ENCODE results near the gene SVOP. TPM values are rescaled to one million over a fixed set of nuclear protein-coding genes. Genes with fewer than 3 reads are reported as not detected.

The SVOP gene
- total RNA-seq, 4 donors from 2014 or later, result 0.07 to 0.13 (median 0.08) TPM; not detected in 1

DNA sequence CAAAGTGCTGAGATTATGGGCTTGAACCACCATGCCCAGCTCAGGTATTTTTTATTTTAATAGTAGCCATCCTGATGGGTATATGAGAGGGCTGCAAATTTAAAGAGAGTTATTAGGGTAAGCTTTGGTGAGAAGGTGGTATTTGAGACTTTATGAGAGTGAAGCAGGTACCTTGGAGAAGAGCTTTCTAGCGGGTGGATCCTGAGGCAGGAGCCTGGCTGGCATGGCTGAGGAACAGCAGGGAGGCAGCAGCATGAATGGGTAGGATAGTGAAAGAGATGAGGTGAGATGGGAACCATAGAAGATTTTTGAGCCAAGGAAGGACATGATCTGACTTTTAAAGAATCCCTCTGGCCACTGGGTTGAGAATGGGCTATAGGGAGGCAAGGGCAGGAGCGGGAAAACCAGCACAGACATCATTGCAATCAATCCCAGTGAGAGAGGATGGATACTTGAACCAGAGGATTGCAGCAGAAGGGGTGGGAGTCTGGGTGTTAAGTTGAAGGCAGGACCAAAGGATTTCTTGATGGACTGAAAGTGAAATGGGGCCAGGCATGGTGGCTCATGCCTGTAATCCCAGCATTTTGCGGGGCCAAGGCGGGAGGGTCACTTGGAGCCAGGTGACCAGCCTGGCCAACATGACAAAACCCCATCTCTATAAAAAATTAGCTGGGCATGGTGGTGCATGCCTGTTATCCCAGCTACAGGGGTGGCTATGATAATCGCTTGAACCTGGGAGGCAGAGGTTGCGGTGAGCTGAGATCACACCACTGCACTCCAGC lies 5.7 kb downstream of the SVOP start:
- no peak for ATAC-seq
- Histone ChIP-seq H3K4me3 (no peak overlapping the region), H3K27ac (no peak overlapping the region), H3K9me3 (no peaks in the 10 kb centered on the region), H3K4me1 (no peaks in the 10 kb centered on the region), H3K36me3 (no peaks in the 10 kb centered on the region), H3K27me3 (peaks cover 46% of the 10 kb centered on the region)
- no peak for TF ChIP-seq POLR2AphosphoS5 (IDR thresholded peaks at IDR 0.05)
- no peak for TF ChIP-seq POLR2A (IDR thresholded peaks at IDR 0.05)
- TF ChIP-seq EP300 (IDR thresholded peaks at IDR 0.05), result no peak
- TF ChIP-seq, protein P1, sequence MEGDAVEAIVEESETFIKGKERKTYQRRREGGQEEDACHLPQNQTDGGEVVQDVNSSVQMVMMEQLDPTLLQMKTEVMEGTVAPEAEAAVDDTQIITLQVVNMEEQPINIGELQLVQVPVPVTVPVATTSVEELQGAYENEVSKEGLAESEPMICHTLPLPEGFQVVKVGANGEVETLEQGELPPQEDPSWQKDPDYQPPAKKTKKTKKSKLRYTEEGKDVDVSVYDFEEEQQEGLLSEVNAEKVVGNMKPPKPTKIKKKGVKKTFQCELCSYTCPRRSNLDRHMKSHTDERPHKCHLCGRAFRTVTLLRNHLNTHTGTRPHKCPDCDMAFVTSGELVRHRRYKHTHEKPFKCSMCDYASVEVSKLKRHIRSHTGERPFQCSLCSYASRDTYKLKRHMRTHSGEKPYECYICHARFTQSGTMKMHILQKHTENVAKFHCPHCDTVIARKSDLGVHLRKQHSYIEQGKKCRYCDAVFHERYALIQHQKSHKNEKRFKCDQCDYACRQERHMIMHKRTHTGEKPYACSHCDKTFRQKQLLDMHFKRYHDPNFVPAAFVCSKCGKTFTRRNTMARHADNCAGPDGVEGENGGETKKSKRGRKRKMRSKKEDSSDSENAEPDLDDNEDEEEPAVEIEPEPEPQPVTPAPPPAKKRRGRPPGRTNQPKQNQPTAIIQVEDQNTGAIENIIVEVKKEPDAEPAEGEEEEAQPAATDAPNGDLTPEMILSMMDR (IDR thresholded peaks at IDR 0.05), result no peak
- WGBS, 2 donors (ENCODE audit: low coverage in 1 of 2), result 86 to 88% methylated on average over 3 to 6 of the region's 6 CpGs

DNA sequence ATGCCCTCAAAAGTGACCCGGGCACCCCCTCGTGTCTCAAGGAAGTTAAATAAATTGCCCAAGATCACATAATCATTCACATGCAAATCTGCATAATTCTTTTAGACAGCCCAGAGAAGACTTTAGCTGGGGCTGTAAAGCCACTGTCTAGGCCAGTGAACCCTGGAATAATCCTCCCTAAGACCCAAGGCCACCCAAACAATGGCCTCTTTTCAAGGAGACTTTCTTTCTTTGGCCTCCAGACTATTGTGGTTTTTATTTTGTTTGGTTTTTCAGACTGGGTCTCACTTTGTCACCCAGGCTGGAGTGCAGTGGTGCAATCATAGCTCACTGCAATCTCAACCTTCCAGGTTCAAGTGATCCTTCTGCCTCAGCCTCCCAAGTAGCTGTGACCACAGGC lies 10.6 kb downstream of the SVOP start:
- Histone ChIP-seq H3K36me3 (no peaks in the 10 kb centered on the region), H3K27ac (no peak overlapping the region), H3K4me1 (no peaks in the 10 kb centered on the region), H3K9me3 (no peaks in the 10 kb centered on the region), H3K27me3 (peaks cover 35% of the 10 kb centered on the region), H3K4me3 (no peak overlapping the region)
- no peak for ATAC-seq
- 50 to 73% methylated on average over 2 of the region's 2 CpGs for WGBS, 2 donors (ENCODE audit: low coverage in 1 of 2)
- TF ChIP-seq POLR2A (IDR thresholded peaks at IDR 0.05), result no peak
- no peak for TF ChIP-seq POLR2AphosphoS5 (IDR thresholded peaks at IDR 0.05)
- TF ChIP-seq EP300 (IDR thresholded peaks at IDR 0.05), result no peak
- TF ChIP-seq, protein P1 (IDR thresholded peaks at IDR 0.05), result no peak

- no peaks in the 10 kb centered on the region for H3K9me3 ChIP-seq
- no peak for ATAC-seq
- no peak for TF ChIP-seq POLR2AphosphoS5 (IDR thresholded peaks at IDR 0.05)
- TF ChIP-seq, protein P1 (IDR thresholded peaks at IDR 0.05), result no peak
- no peak for TF ChIP-seq EP300 (IDR thresholded peaks at IDR 0.05)
- no peak for TF ChIP-seq POLR2A (IDR thresholded peaks at IDR 0.05)
- H3K4me3 ChIP-seq, result no peak overlapping the region
- no peaks in the 10 kb centered on the region for H3K36me3 ChIP-seq
- no peaks in the 10 kb centered on the region for H3K4me1 ChIP-seq
- WGBS, 2 donors (ENCODE audit: low coverage in 1 of 2), result 60% methylated on average over 1 of the region's 1 CpG; no CpG with 5 or more reads in 1 of the 2 donors
- peaks cover 30% of the 10 kb centered on the region for H3K27me3 ChIP-seq
- no peak overlapping the region for H3K27ac ChIP-seq
Observed at GRCh38 chr12:109009766-109010165, 11.1 kb downstream of the SVOP start.

DNA sequence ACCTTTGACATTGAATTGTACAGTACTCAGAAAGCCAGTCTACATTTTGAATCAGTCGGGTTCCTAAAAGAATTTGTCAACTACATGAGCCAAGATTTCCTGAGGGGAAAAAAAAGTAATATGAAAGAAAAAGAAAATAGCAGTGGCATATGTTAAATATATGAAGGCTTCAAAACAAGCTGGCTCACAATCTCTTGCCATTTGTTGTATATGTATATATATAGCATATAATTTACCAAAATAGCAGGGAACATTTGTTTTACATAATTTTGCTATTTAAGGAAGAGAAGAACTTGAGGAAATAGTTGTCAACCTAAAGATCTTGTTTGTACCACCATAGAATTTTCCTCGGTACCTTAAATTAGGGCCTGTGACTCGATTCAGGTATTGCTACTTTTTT lies 16.9 kb downstream of the SVOP start:
- no peak overlapping the region for H3K27ac ChIP-seq

More for the DNA sequence above, 16.9 kb downstream of the SVOP start:
- WGBS, 2 donors (ENCODE audit: low coverage in 1 of 2), result 54 to 61% methylated on average over 3 of the region's 3 CpGs
- H3K27me3 ChIP-seq, result peaks cover 8% of the 10 kb centered on the region
- H3K9me3 ChIP-seq, result no peaks in the 10 kb centered on the region
- no peak overlapping the region for H3K4me3 ChIP-seq
- TF ChIP-seq POLR2AphosphoS5 (IDR thresholded peaks at IDR 0.05) (no peak), EP300 (IDR thresholded peaks at IDR 0.05) (no peak), POLR2A (IDR thresholded peaks at IDR 0.05) (no peak)
- TF ChIP-seq, protein P1 (IDR thresholded peaks at IDR 0.05), result no peak
- ATAC-seq, result no peak
- no peaks in the 10 kb centered on the region for H3K4me1 ChIP-seq
- H3K36me3 ChIP-seq, result no peaks in the 10 kb centered on the region
